Endothelial cell of umbilical vein (primary cell): ENCODE data around the gene HLA-DQA1. TPM values are rescaled to one million over a fixed set of nuclear protein-coding genes. Genes with fewer than 3 reads are reported as not detected.

Experiments
- BruUV-seq: library from RNA; stranded (reverse); fragments of 400-500 nt; replicated peaks from 2 replicates; lab custom pipeline; 2021; lab: Mats Ljungman, UMichigan
- CTCF ChIA-PET: fragments of 300-600, 350-600 bp; sonication (Branson Sonifier 250); formaldehyde crosslinking; loops from one replicate; lab custom pipeline; 2021; ENCODE audit warnings: antibody characterized with exemption, inconsistent platforms; lab: Charles Lee
- POLR2A ChIA-PET: fragments of 300-600, 350-600 bp; sonication (Branson Sonifier 250); formaldehyde crosslinking; loops from one replicate; lab custom pipeline; 2021; ENCODE audit warnings: antibody characterized with exemption, inconsistent platforms; lab: Charles Lee
- DNase-seq: peaks from one replicate; pipeline ENCODE4 v3.0.0-alpha.2; 2011; ENCODE audit warnings: low read depth, low spot score
- FAIRE-seq: peaks from 2 replicates; lab custom pipeline; 2011; peaks lifted over from hg19 to GRCh38; lab: Jason Lieb, UNC
- H2AFZ ChIP-seq: 2 replicates; pipeline ENCODE4 v1.6.0; 2012; ENCODE audit warnings: low read depth, low read length, control low read depth, inconsistent platforms
- H3K27ac ChIP-seq: 2 replicates; pipeline ENCODE4 v1.5.1; 2011; ENCODE audit warnings: low read depth, mild to moderate bottlenecking, control low read depth, low read length, moderate library complexity; ENCODE audit not compliant: insufficient read depth
- H3K27me3 ChIP-seq, 2 experiments: 2 replicates each; pipeline versions ENCODE4 v1.6.0 to v1.6.1; 2011; ENCODE audit warnings: low read length in 2 of 2, mixed read lengths in 1 of 2; ENCODE audit not compliant: control insufficient read depth in 2 of 2, insufficient read depth in 2 of 2
- H3K36me3 ChIP-seq, 2 experiments: 2 replicates in 1 of 2; 3 replicates in 1 of 2; pipeline ENCODE4 v1.5.1; 2011; ENCODE audit warnings: low read length in 2 of 2, mild to moderate bottlenecking in 1 of 2, moderate library complexity in 1 of 2; ENCODE audit not compliant: control insufficient read depth in 2 of 2, insufficient read depth in 2 of 2; ENCODE audit errors: extremely low read depth in 1 of 2
- H3K4me1 ChIP-seq: 3 replicates; pipeline ENCODE4 v1.5.1; 2011; ENCODE audit warnings: mild to moderate bottlenecking, low read length; ENCODE audit not compliant: control insufficient read depth, insufficient read depth; ENCODE audit errors: extremely low read depth
- H3K4me2 ChIP-seq: 2 replicates; pipeline ENCODE4 v1.6.1; 2011; ENCODE audit warnings: low read length, control low read depth, mixed read lengths; ENCODE audit not compliant: insufficient read depth
- H3K4me3 ChIP-seq, 3 experiments: fragments of 200-600 bp in 1 of 3; sonication (generic), shearing (Covaris generic) in 1 of 3; replicated peaks in 1 of 3; 2 replicates each; pipeline ENCODE4 v1.5.1; 2011 to 2016; ENCODE audit warnings: control low read depth in 3 of 3, low read length in 3 of 3, mild to moderate bottlenecking in 2 of 3, inconsistent platforms in 1 of 3, low read depth in 1 of 3, moderate library complexity in 1 of 3; ENCODE audit not compliant: insufficient read depth in 1 of 3
- H3K79me2 ChIP-seq: 2 replicates; pipeline ENCODE4 v1.6.0; 2012; ENCODE audit warnings: low read length, inconsistent platforms; ENCODE audit not compliant: control insufficient read depth, insufficient read depth
- H3K9ac ChIP-seq: replicated peaks from 2 replicates; pipeline ENCODE3; 2011; ENCODE audit warnings: low read length, control low read depth; ENCODE audit not compliant: insufficient read depth; ENCODE audit errors: extremely low read depth
- H3K9me1 ChIP-seq: replicated peaks from 3 replicates; pipeline ENCODE4 v1.6.0; 2011; ENCODE audit warnings: mild to moderate bottlenecking, low read length; ENCODE audit not compliant: control insufficient read depth, insufficient read depth; ENCODE audit errors: extremely low read depth
- H3K9me3 ChIP-seq: replicated peaks from 2 replicates; pipeline ENCODE4 v1.5.1; 2012; ENCODE audit warnings: low read length, inconsistent platforms; ENCODE audit not compliant: control insufficient read depth, insufficient read depth
- H4K20me1 ChIP-seq: replicated peaks from 2 replicates; pipeline ENCODE3; 2011; ENCODE audit warnings: mild to moderate bottlenecking, low read length; ENCODE audit not compliant: control insufficient read depth, insufficient read depth; ENCODE audit errors: extremely low read depth
- CTCF ChIP-seq, 2 donors: IDR thresholded peaks; 1 replicate in 1 of 2; 2 replicates in 1 of 2; pipeline ENCODE4 v1.5.1; 2011; ENCODE audit warnings: low read length in 2 of 2, mild to moderate bottlenecking in 2 of 2, moderate library complexity in 2 of 2, control low read depth in 1 of 2, inconsistent platforms in 1 of 2, low read depth in 1 of 2; ENCODE audit not compliant: insufficient read depth in 1 of 2; ENCODE audit errors: extremely low read depth in 1 of 2
- EZH2 ChIP-seq: IDR thresholded peaks from 2 replicates; pipeline ENCODE4 v1.6.1; 2012; ENCODE audit warnings: borderline replicate concordance, low read depth, mild to moderate bottlenecking, moderate library complexity, low read length, inconsistent platforms; ENCODE audit not compliant: severe bottlenecking
- FOS ChIP-seq: IDR thresholded peaks from 2 replicates; pipeline ENCODE4 v1.6.1; 2011; ENCODE audit warnings: mild to moderate bottlenecking, low read length, moderate library complexity, borderline replicate concordance; ENCODE audit not compliant: insufficient read depth
- GATA2 ChIP-seq: IDR thresholded peaks from 2 replicates; pipeline ENCODE4 v1.7.0; 2011; ENCODE audit warnings: low read depth, mild to moderate bottlenecking, moderate library complexity, mixed read lengths, low read length; ENCODE audit not compliant: insufficient read length, insufficient read depth
- JUN ChIP-seq: IDR thresholded peaks from 2 replicates; pipeline ENCODE4 v1.6.1; 2011; ENCODE audit warnings: borderline replicate concordance, low read depth; ENCODE audit not compliant: insufficient read length, insufficient read depth
- MAX ChIP-seq: IDR thresholded peaks from 2 replicates; pipeline ENCODE4 v1.6.1; 2011; ENCODE audit not compliant: insufficient read depth, insufficient read length
- MYC ChIP-seq: IDR thresholded peaks from one replicate; pipeline ENCODE4 v1.6.1; 2011; ENCODE audit warnings: mild to moderate bottlenecking, low read depth, low read length
- POLR2A ChIP-seq: IDR thresholded peaks from 2 replicates; pipeline ENCODE4 v1.6.1; 2012; ENCODE audit warnings: low read depth, mild to moderate bottlenecking, control low read depth, low read length
- POLR2AphosphoS5 ChIP-seq: IDR thresholded peaks from 2 replicates; pipeline ENCODE4 v1.6.1; 2012; ENCODE audit warnings: low read depth, mild to moderate bottlenecking, control low read depth, low read length, moderate library complexity; ENCODE audit not compliant: insufficient read depth
- dilution Hi-C: fragments of 300-500 bp; cut with MboI; formaldehyde crosslinking; loops from one replicate; pipeline ENCODE4 v1.15.0; 2019; ENCODE audit warnings: low sequenced_read_pairs; ENCODE audit not compliant: extremely low pct_ligation_motif_present
- intact Hi-C: fragments of 100-400 bp; cut with micrococcal nuclease; formaldehyde crosslinking; loops from one replicate; pipeline ENCODE4 v1.10.0; 2022
- polyA plus RNA-seq, 4 experiments: library from polyadenylated mRNA; depleted of rRNA in 3 of 4; stranded (reverse) in 3 of 4; unstranded in 1 of 4; fragments of >200 nt; gene quantifications; 2 replicates each; pipeline versions ENCODE4 v1.2.1 to v1.2.3, GENCODE V29; 2011 to 2012; ENCODE audit warnings: missing spikeins in 1 of 4
- total RNA-seq: library from RNA; stranded (reverse); gene quantifications from 2 replicates; pipeline ENCODE4 v1.2.3, GENCODE V29; 2021

The HLA-DQA1 gene
- total and polyA plus RNA-seq, 2 donors (not counting 3 experiments of a cell fraction or from before 2014, with no cell fraction given): not detected

GRCh38 chr6:32625137-32625536, 12.1 kb upstream of the HLA-DQA1 start:
- FAIRE-seq (no peak), DNase-seq (no peak)
- no peaks in the 10 kb centered on the region for H4K20me1 ChIP-seq
- no peak for TF ChIP-seq MYC
- TF ChIP-seq EZH2: no peak
- no peak for TF ChIP-seq POLR2A
- no peak for TF ChIP-seq CTCF (IDR thresholded peaks at IDR 0.05; ENCODE audit: extremely low read depth in 1 of 2, insufficient read depth in 1 of 2, low read depth in 1 of 2, low read length in 2 of 2)
- no peak for TF ChIP-seq GATA2
- no peak for TF ChIP-seq POLR2AphosphoS5
- no peak for TF ChIP-seq MAX
- TF ChIP-seq FOS: no peak
- TF ChIP-seq JUN: no peak
- no peak overlapping the region for H3K27ac ChIP-seq
- no peaks in the 10 kb centered on the region for H3K36me3 ChIP-seq
- H3K4me3 ChIP-seq: no peak overlapping the region
- H2AFZ ChIP-seq: no peak overlapping the region
- ChIA-PET POLR2A (no interaction called here), CTCF (no interaction called here)
- intact Hi-C loops (no loop called here), dilution Hi-C loops (no loop called here)
- no peaks in the 10 kb centered on the region for H3K9me3 ChIP-seq
- H3K4me1 ChIP-seq: no peaks in the 10 kb centered on the region
- no TSS peak for BruUV-seq
- no peak overlapping the region for H3K9ac ChIP-seq
- H3K79me2 ChIP-seq: no peaks in the 10 kb centered on the region
- no peaks in the 10 kb centered on the region for H3K27me3 ChIP-seq
- H3K9me1 ChIP-seq: no peaks in the 10 kb centered on the region
- no peak overlapping the region for H3K4me2 ChIP-seq
